Panc1 (cell line): ENCODE measurements around the gene EFCAB8.

Experiments used
- CTCF ChIP-seq: fragments of 450-650 bp; IDR thresholded peaks from 2 replicates; pipeline ENCODE4 v1.5.1; 2017; ENCODE audit warnings: mild to moderate bottlenecking
- REST ChIP-seq, 2 experiments: IDR thresholded peaks; 2 replicates each; pipeline ENCODE4 v1.6.1; 2011 to 2012; ENCODE audit warnings: low read depth in 2 of 2, control low read depth in 1 of 2, low read length in 1 of 2, mild to moderate bottlenecking in 1 of 2, moderate library complexity in 1 of 2; ENCODE audit not compliant: insufficient read depth in 1 of 2
- TCF7L2 ChIP-seq: IDR thresholded peaks from 2 replicates; pipeline ENCODE4 v1.6.1; 2011; ENCODE audit warnings: mild to moderate bottlenecking, low read depth, low read length, inconsistent platforms

GRCh38 chr20:32847964-32848363 lies 10.8 kb upstream of the EFCAB8 start:
- no peak for TF ChIP-seq TCF7L2
- no peak for TF ChIP-seq CTCF
- TF ChIP-seq REST (IDR thresholded peaks at IDR 0.05; ENCODE audit: insufficient read depth in 1 of 2, low read depth in 2 of 2, low read length in 1 of 2): no peak
